Smooth muscle cell (in vitro differentiated cells): ENCODE data around the gene KRTAP10-4. TPM values are rescaled to one million over a fixed set of nuclear protein-coding genes. Genes with fewer than 3 reads are reported as not detected.

ENCODE experiments used
- DNase-seq: peaks from one replicate; lab custom pipeline; 2025; ENCODE audit not compliant: unreplicated experiment; lab: John Stamatoyannopoulos, UW
- H2AFZ ChIP-seq: fragments of 200-600 bp; sonication (generic); 2 replicates; pipeline ENCODE4 v1.6.0; 2016; ENCODE audit warnings: antibody characterized with exemption, low read depth, mild to moderate bottlenecking
- H3F3A ChIP-seq: fragments of 200-600 bp; sonication (generic); 2 replicates; pipeline ENCODE4 v1.6.0; 2017; ENCODE audit warnings: antibody characterized with exemption, low read depth
- H3K27ac ChIP-seq: fragments of 200-600 bp; sonication (generic); 2 replicates; pipeline ENCODE4 v1.5.1; 2016; ENCODE audit warnings: low read depth, mild to moderate bottlenecking
- H3K27me3 ChIP-seq: fragments of 200-600 bp; sonication (generic); 2 replicates; pipeline ENCODE4 v1.6.1; 2016; ENCODE audit warnings: low read depth, mild to moderate bottlenecking
- H3K36me3 ChIP-seq: fragments of 200-600 bp; sonication (generic); 2 replicates; pipeline ENCODE4 v1.5.1; 2016; ENCODE audit warnings: low read depth
- H3K4me1 ChIP-seq: fragments of 200-600 bp; sonication (generic); 2 replicates; pipeline ENCODE4 v1.5.1; 2016; ENCODE audit warnings: low read depth
- H3K4me2 ChIP-seq: fragments of 200-600 bp; sonication (generic); 2 replicates; pipeline ENCODE4 v1.6.0; 2016; ENCODE audit warnings: mild to moderate bottlenecking
- H3K4me3 ChIP-seq: fragments of 200-600 bp; sonication (generic); 2 replicates; pipeline ENCODE4 v1.5.1; 2016; ENCODE audit warnings: mild to moderate bottlenecking
- H3K79me2 ChIP-seq: fragments of 200-600 bp; sonication (generic); 2 replicates; pipeline ENCODE4 v1.6.0; 2016; ENCODE audit warnings: low read depth, mild to moderate bottlenecking
- H3K9ac ChIP-seq: fragments of 200-600 bp; sonication (generic); 2 replicates; pipeline ENCODE4 v1.6.0; 2016; ENCODE audit warnings: low read depth
- H3K9me3 ChIP-seq: fragments of 200-600 bp; sonication (generic); replicated peaks from 2 replicates; pipeline ENCODE4 v1.5.1; 2016; ENCODE audit warnings: low read depth
- H4K20me1 ChIP-seq: fragments of 200-600 bp; sonication (generic); 2 replicates; pipeline ENCODE4 v1.6.0; 2016; ENCODE audit warnings: low read depth
- WGBS: methylation state at CpG from one replicate; pipeline ENCODE4 v1.1.7; 2016; ENCODE audit warnings: low lambda C conversion rate; 5-methylcytosine and 5-hydroxymethylcytosine counted together
- polyA plus RNA-seq: library from polyadenylated mRNA; unstranded; fragments of >200 nt; fragmentation: Nextera tagmentation; extraction: Ambion mirVana; gene quantifications from 2 replicates; pipeline ENCODE4 v1.2.1, GENCODE V29; 2016
- total RNA-seq: library from RNA; depleted of rRNA; stranded (reverse); fragments of >200 nt; gene quantifications from 2 replicates; pipeline ENCODE4 v1.2.3, GENCODE V29; 2014
- TF ChIP-seq, protein P1 (sequence below): fragments of 200-600 bp; sonication (generic); IDR thresholded peaks from 2 replicates; pipeline ENCODE4 v1.5.1; 2017; ENCODE audit warnings: borderline replicate concordance, mild to moderate bottlenecking, antibody characterized with exemption; ENCODE audit not compliant: insufficient read depth, poor library complexity, severe bottlenecking

KRTAP10-4 gene
- total and polyA plus RNA-seq, 2 experiments from 2014 or later, result not detected

DNA sequence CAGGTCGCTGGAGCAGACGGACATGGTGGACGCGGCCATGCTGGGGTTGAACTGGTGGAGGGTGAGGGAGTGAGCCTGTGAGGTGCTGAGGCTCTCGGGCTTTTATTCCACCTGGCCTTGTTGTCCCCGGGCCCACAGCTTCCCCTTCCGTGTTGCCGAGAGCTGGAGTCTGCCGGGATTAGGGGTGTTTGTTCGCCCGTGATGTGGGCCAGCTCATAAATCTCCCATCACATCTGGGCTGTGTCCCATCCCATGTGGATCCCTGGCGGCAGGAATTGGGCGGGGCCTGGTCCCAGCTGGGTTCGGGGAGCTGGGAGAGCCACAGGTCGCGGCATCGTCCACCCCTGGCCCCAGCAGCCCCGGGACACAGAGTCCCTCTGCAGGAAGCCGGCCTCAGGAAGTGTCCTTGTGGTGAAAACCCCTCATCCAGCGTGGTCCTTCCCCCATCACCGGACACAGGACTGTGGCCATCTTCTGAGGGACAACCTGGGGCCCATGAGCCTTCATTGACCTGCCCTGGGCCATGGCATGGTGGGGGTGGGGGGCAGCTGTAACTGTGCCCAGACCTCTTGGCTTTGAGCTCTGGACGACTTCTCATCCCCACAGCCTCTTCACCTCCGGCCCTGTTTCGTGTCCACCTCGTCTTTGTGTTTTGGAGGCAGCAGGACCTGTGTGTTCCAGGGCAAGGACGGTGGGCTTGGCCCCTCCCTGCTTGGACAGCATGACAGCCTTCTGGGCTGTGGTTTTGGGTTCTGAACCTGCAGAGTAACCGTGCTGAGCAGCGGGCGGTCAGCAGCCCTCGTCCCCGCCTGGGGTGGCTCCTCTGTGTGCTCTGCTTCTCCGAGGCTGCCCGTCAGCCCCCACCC lies 19.1 kb downstream of the KRTAP10-4 start, which contains the start of gene KRTAP10-6:
KRTAP10-6 (minus strand) TSS at position 60 of the 866 bp plus-strand sequence; CDS start at position 39, 21 bp downstream.
- H3K4me1 ChIP-seq, result peaks cover 12% of the 10 kb centered on the region
- H3K4me3 ChIP-seq, result no peak within 1 kb of the TSS
- H3F3A ChIP-seq, result peaks cover 3% of the 10 kb centered on the region
- H3K79me2 ChIP-seq, result no peaks in the 10 kb centered on the region
- H2AFZ ChIP-seq, result peak within 1 kb of the TSS; percentile 11
- peak within 1 kb of the TSS; percentile 16 for H3K4me2 ChIP-seq
- H3K27me3 ChIP-seq, result no peaks in the 10 kb centered on the region
- H3K9me3 ChIP-seq, result no peaks in the 10 kb centered on the region
- peak within 1 kb of the TSS; percentile 57 for H3K27ac ChIP-seq
- no peak within 1 kb of the TSS for H3K9ac ChIP-seq
- DNase-seq, result no peak
- no peaks in the 10 kb centered on the region for H4K20me1 ChIP-seq
- H3K36me3 ChIP-seq, result no peaks in the 10 kb centered on the region
- 88% methylated on average over 33 of the region's 33 CpGs for WGBS
- TF ChIP-seq, protein P1, sequence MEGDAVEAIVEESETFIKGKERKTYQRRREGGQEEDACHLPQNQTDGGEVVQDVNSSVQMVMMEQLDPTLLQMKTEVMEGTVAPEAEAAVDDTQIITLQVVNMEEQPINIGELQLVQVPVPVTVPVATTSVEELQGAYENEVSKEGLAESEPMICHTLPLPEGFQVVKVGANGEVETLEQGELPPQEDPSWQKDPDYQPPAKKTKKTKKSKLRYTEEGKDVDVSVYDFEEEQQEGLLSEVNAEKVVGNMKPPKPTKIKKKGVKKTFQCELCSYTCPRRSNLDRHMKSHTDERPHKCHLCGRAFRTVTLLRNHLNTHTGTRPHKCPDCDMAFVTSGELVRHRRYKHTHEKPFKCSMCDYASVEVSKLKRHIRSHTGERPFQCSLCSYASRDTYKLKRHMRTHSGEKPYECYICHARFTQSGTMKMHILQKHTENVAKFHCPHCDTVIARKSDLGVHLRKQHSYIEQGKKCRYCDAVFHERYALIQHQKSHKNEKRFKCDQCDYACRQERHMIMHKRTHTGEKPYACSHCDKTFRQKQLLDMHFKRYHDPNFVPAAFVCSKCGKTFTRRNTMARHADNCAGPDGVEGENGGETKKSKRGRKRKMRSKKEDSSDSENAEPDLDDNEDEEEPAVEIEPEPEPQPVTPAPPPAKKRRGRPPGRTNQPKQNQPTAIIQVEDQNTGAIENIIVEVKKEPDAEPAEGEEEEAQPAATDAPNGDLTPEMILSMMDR, result no peak

DNA sequence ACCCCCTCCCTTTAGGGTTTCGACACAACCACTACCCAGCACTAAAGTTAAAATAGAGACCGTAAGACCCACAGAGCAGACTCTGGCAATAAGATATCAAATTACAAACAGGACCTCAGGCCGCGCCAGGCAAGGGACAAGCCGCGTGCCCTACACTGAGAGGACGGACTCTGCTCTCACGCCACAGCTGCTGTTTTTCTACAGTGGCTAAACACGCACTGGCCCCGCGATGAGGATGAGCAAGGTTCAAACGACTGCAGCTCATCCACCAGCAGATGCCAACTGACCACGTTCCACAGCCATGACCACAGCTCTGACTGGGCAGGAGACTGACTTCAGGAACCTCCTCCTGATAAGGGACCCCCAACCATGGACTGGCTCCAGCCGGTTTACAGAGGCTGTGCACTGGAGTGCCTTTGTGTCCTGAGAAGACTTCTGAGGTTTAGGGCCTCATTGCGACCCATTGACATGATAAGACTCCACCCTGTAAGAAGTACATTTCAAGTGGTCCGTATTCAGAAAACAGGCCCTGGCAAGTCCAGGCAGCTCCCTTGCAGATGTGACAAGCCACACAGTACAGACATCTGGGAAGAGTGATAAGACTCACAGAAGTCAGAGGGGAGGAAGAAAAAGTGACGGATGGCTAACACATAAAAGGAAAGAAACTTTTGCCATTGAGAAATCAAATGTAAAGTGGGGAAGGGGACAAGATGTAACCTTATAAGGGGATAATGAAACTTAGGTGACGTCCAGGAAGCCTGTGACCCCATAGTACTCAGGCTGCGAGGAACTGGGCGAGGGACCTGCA lies 20.3 kb downstream of the KRTAP10-4 start:
- H3K79me2 ChIP-seq, result no peaks in the 10 kb centered on the region
- peaks cover 3% of the 10 kb centered on the region for H3F3A ChIP-seq
- H4K20me1 ChIP-seq, result no peaks in the 10 kb centered on the region
- H3K9ac ChIP-seq, result peak overlapping the region; percentile 8
- H3K4me2 ChIP-seq, result peak overlapping the region; percentile 16
- peak overlapping the region; percentile 57 for H3K27ac ChIP-seq
- H2AFZ ChIP-seq, result peak overlapping the region; percentile 11
- 36% methylated on average over 20 of the region's 20 CpGs for WGBS
- peaks cover 15% of the 10 kb centered on the region for H3K4me1 ChIP-seq
- TF ChIP-seq, protein P1, result no peak
- H3K36me3 ChIP-seq, result no peaks in the 10 kb centered on the region
- H3K27me3 ChIP-seq, result no peaks in the 10 kb centered on the region
- no peak for DNase-seq
- H3K9me3 ChIP-seq, result no peaks in the 10 kb centered on the region
- no peak overlapping the region for H3K4me3 ChIP-seq

DNA sequence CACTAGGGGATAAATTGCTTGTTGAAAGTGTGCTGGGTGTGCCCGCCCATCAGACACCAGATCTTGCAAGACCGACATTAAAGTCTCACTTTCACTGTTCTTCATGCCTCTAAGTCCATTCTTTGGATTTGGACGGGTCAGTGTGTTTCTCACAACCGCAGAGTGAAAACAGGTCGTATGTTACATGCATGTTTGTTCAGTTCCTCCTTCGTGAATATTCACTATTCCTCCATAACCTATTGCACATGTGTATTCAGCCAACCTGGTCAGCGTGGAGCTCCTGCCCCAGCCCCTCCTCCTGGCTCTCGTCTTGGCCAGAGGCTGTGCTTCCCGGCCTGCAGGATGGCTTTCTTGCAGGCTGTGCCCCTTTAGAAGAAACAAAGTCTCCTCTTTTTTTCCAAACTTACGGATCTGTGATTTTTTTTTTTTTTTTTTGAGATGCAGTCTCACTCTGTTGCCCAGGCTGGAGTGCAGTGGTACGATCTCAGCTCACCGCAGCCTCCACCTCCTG lies 20.9 kb downstream of the KRTAP10-4 start:
- TF ChIP-seq, protein P1, result no peak

More for the DNA sequence above, 20.9 kb downstream of the KRTAP10-4 start:
- Histone ChIP-seq H2AFZ (peak overlapping the region; percentile 11), H4K20me1 (no peaks in the 10 kb centered on the region), H3F3A (peaks cover 3% of the 10 kb centered on the region), H3K4me2 (peak overlapping the region; percentile 4), H3K79me2 (no peaks in the 10 kb centered on the region), H3K4me1 (peaks cover 19% of the 10 kb centered on the region), H3K36me3 (no peaks in the 10 kb centered on the region), H3K4me3 (no peak overlapping the region), H3K9ac (peak overlapping the region; percentile 8), H3K27me3 (no peaks in the 10 kb centered on the region), H3K9me3 (no peaks in the 10 kb centered on the region), H3K27ac (peak overlapping the region; percentile 57)
- no peak for DNase-seq
- WGBS, result 86% methylated on average over 12 of the region's 12 CpGs
